Neural crest cell (in vitro differentiated cells): Measurements from ENCODE around the gene ATXN7L1. TPM values are rescaled to one million over a fixed set of nuclear protein-coding genes. Genes with fewer than 3 reads are reported as not detected.
A peak's percentile ranks its signal among the peaks of the same experiment; 100 is the strongest.

Experiments used
- DNase-seq: peaks from one replicate; pipeline ENCODE4 v3.0.0; 2021; ENCODE audit warnings: low read depth, mixed read lengths, low spot score
- H3K27ac Mint-ChIP-seq: one replicate; pipeline ENCODE4 v1.8.0; 2021; ENCODE audit warnings: mild to moderate bottlenecking, mixed read lengths; ENCODE audit not compliant: unreplicated experiment
- H3K27me3 Mint-ChIP-seq: 2 replicates; pipeline ENCODE4 v1.8.0; 2021; ENCODE audit warnings: low read depth, mild to moderate bottlenecking, mixed read lengths
- H3K36me3 Mint-ChIP-seq: 2 replicates; pipeline ENCODE4 v1.8.0; 2021; ENCODE audit warnings: low read depth, mild to moderate bottlenecking, mixed read lengths
- H3K4me1 Mint-ChIP-seq: 2 replicates; pipeline ENCODE4 v1.8.0; 2021; ENCODE audit warnings: mixed read lengths
- H3K4me3 Mint-ChIP-seq: one replicate; pipeline ENCODE4 v1.8.0; 2021; ENCODE audit warnings: mild to moderate bottlenecking, mixed read lengths
- H3K9me3 Mint-ChIP-seq: 2 replicates; pipeline ENCODE4 v1.8.0; 2021; ENCODE audit warnings: mixed read lengths
- total RNA-seq: library from RNA; stranded (reverse); gene quantifications from 2 replicates; pipeline ENCODE4 v1.2.1, GENCODE V29; 2021
- TF ChIP-seq, protein P1 (sequence below): fragments of 200-600 bp; sonication (generic); conservative IDR thresholded peaks from 2 replicates; pipeline ENCODE4 v1.5.0; 2021; ENCODE audit warnings: antibody characterized with exemption, mild to moderate bottlenecking

The ATXN7L1 gene
- total RNA-seq, 1 donor from 2014 or later: 14.4 TPM

DNA sequence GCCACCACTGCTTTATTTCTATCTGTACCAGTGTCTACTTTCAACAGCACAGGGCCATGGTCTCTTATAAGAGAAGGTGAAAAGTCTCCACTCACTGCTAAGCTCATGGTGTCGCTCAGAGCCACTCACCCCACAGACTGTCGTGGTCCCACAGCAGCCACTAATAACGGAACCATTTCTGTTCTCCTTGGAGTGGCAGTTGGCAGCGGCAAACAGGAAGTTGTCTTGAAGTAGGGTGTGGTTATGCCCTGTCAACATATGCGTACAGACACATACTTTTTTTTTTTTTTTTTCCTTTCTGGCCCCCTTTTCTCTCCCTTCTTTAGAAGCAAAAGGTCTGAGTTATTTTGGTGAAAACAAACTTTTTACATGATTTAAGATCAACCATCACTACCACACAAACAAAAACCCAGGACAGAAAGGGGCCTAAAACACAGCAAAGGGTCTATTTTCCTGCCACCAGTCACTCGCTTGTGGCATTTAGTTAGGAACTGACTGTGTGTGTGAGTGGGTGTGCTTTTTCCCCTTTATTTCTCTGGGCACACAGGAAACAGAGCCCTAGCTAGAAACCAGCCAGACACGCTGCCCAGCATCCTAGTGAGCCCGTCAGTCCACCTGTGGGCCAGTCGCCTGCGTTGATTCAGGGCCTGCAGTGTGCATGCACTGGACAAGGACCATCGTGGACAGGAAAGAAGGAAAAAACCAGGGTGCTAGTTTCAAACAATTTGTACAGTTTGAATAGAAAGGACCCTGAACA lies 198.4 kb downstream of the ATXN7L1 start:
- DNase-seq: no peak
- H3K4me1 Mint-ChIP-seq: peaks cover 6% of the 10 kb centered on the region
- H3K9me3 Mint-ChIP-seq: no peaks in the 10 kb centered on the region
- H3K27ac Mint-ChIP-seq: peak overlapping the region; percentile 89
- H3K36me3 Mint-ChIP-seq: no peaks in the 10 kb centered on the region
- TF ChIP-seq, protein P1, sequence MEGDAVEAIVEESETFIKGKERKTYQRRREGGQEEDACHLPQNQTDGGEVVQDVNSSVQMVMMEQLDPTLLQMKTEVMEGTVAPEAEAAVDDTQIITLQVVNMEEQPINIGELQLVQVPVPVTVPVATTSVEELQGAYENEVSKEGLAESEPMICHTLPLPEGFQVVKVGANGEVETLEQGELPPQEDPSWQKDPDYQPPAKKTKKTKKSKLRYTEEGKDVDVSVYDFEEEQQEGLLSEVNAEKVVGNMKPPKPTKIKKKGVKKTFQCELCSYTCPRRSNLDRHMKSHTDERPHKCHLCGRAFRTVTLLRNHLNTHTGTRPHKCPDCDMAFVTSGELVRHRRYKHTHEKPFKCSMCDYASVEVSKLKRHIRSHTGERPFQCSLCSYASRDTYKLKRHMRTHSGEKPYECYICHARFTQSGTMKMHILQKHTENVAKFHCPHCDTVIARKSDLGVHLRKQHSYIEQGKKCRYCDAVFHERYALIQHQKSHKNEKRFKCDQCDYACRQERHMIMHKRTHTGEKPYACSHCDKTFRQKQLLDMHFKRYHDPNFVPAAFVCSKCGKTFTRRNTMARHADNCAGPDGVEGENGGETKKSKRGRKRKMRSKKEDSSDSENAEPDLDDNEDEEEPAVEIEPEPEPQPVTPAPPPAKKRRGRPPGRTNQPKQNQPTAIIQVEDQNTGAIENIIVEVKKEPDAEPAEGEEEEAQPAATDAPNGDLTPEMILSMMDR: no peak
- H3K4me3 Mint-ChIP-seq: no peak overlapping the region
- H3K27me3 Mint-ChIP-seq: no peaks in the 10 kb centered on the region

DNA sequence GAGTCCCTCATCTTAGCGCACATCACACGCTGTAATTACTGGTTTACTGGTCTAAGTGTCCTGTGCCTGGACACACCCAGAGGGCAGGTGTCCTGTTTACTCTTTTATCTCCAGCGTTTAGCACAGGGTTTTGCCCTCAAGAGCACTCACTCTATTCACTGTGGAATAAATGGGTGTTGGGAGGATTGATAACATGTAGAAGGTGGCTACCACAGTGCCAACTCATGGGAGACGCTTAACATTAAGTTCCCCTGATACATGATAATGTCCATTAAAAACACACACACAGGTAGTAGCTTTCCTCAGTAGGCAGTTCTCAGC lies 199.0 kb downstream of the ATXN7L1 start:
- H3K4me3 Mint-ChIP-seq: no peak overlapping the region
- TF ChIP-seq, protein P1: no peak
- H3K9me3 Mint-ChIP-seq: no peaks in the 10 kb centered on the region
- H3K27ac Mint-ChIP-seq: no peak overlapping the region
- no peak for DNase-seq
- no peaks in the 10 kb centered on the region for H3K36me3 Mint-ChIP-seq
- peaks cover 6% of the 10 kb centered on the region for H3K4me1 Mint-ChIP-seq
- H3K27me3 Mint-ChIP-seq: no peaks in the 10 kb centered on the region

DNA sequence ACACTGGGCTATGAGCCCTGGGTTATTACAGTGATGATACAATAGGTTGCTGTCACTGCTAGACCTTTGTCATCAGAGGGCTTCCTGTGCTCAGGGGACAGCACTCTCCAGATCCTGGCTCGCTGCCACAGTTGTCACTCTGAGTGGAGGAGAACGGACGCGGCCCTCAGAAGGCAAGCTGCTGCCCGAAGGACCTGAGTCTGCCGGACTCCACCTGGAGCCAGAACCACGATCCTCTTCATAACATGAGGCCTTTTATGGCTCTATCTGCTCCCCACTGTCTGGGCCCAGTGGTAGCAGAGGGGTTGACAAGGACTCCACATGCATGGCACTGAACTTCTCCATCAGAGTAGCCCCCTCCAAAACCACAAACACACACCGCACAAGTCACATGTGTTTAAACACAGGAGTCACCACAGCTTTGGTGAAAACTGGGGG lies 200.4 kb downstream of the ATXN7L1 start:
- Mint-ChIP-seq H3K4me3 (no peak overlapping the region), H3K4me1 (peaks cover 6% of the 10 kb centered on the region), H3K36me3 (no peaks in the 10 kb centered on the region), H3K27ac (no peak overlapping the region), H3K27me3 (no peaks in the 10 kb centered on the region), H3K9me3 (no peaks in the 10 kb centered on the region)
- DNase-seq: no peak
- TF ChIP-seq, protein P1: no peak

DNA sequence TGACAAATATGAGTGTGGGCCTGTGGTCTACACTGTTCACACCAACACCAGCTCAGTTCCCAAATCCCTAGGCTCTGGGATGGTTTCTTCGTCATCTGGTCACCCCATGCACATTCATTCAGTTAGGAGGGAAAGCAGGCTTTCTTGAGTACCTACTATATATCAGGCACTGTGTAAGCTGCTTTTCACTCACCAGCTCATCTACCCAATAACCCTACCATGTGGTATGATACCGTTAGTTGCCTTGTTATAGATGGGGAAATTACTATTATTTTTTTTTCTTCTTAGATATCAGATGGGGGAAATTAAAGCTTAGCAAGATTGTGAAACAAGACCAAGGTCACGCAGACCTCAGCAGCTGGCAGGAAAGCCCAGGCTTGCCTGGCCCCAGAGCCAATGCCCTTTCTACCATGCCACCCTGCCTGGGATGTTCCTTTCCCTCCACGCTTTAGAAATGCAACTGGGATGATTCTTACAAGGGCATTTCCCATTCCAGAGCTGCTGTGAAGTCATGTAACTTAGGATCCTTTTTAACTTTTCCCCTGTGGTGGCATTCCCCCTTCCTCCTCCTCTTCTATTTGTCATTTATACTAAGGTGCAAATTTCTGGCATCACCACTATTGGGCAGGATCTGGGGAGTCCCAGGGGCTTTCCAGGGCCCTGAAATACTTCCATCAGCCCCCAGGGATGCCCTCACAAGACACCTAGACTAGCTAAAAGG lies 202.0 kb downstream of the ATXN7L1 start:
- Mint-ChIP-seq H3K9me3 (no peaks in the 10 kb centered on the region), H3K27me3 (no peaks in the 10 kb centered on the region), H3K4me3 (no peak overlapping the region), H3K27ac (no peak overlapping the region), H3K4me1 (peaks cover 6% of the 10 kb centered on the region), H3K36me3 (no peaks in the 10 kb centered on the region)
- DNase-seq: no peak
- TF ChIP-seq, protein P1: no peak

DNA sequence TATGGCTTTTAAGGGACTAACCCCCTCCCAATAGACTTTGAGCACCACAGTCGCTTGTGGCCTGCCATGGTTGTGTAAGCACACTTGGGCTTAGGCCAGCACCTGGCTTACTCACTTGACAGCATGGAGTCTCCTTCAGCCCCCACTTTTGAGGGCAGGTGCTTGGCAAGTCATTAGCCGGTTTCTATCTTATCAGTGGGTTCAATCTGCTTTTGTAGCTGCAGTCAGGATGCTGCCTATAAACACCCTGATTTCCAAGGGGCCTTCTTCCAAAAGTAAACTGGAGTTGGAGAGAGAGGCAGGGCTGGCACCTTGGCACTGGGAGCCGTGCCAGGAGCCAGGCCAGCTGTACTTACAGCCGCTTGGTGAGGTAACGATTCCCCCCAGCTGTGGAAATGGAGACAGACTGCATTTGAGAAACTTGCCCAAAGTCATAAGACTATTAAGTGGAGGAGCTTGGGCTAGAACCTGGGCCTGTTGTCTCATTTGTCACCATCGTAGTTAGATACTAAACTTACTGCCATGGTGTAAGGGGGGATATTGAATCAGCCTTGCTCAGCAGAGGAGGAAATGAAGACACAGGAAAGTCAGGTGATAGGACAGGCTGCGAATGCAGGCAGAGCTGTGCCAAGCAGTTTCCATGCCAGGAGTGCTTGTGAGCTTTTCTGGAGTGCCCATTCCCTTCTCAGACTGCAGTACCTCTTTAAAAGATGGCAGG lies 202.9 kb downstream of the ATXN7L1 start:
- Mint-ChIP-seq H3K9me3 (no peaks in the 10 kb centered on the region), H3K36me3 (no peaks in the 10 kb centered on the region), H3K27ac (peak overlapping the region; percentile 62), H3K4me1 (peaks cover 6% of the 10 kb centered on the region), H3K4me3 (no peak overlapping the region), H3K27me3 (no peaks in the 10 kb centered on the region)
- DNase-seq: no peak
- TF ChIP-seq, protein P1: no peak
